Panc1 (cell line): ENCODE data around the gene ITK. TPM values are rescaled to one million over a fixed set of nuclear protein-coding genes. Genes with fewer than 3 reads are reported as not detected.

Experiments
- ATAC-seq: fragments of 200-7000 bp; cut with Tn5 transposase; 2 replicates; pipeline ENCODE4 v1.9.1; 2020; ENCODE audit warnings: mild to moderate bottlenecking, moderate library complexity
- BruUV-seq: library from RNA; stranded (reverse); fragments of 400-500 nt; replicated peaks from 2 replicates; lab custom pipeline; 2021; lab: Mats Ljungman, UMichigan
- CTCF ChIA-PET: fragments of 300-600 bp; sonication (Branson Sonifier 250); formaldehyde crosslinking; loops from one replicate; lab custom pipeline; 2022; ENCODE audit warnings: antibody characterized with exemption; lab: Charles Lee
- POLR2A ChIA-PET: fragments of 300-600 bp; sonication (Branson Sonifier 250); formaldehyde crosslinking; loops from one replicate; lab custom pipeline; 2022; ENCODE audit warnings: antibody characterized with exemption; lab: Charles Lee
- DNase-seq: peaks from one replicate; pipeline ENCODE4 v3.0.0-alpha.2; 2010; ENCODE audit warnings: low read depth, low spot score
- H3K27ac ChIP-seq: 2 replicates; pipeline ENCODE4 v1.5.1; 2011; ENCODE audit warnings: mild to moderate bottlenecking, low read length, inconsistent platforms
- H3K27me3 ChIP-seq: fragments of 200-500 bp; sonication (Bioruptor generic); 2 replicates; pipeline ENCODE4 v1.6.0; 2014; ENCODE audit warnings: low read length, inconsistent platforms; ENCODE audit not compliant: control insufficient read depth, insufficient read depth
- H3K36me3 ChIP-seq: fragments of 200-500 bp; sonication (Bioruptor generic); 2 replicates; pipeline ENCODE4 v1.5.1; 2014; ENCODE audit warnings: inconsistent platforms, mild to moderate bottlenecking, low read length, moderate library complexity; ENCODE audit not compliant: control insufficient read depth, insufficient read depth
- H3K4me1 ChIP-seq: 2 replicates; pipeline ENCODE4 v1.5.1; 2011; ENCODE audit warnings: inconsistent platforms, mild to moderate bottlenecking, low read length, moderate library complexity; ENCODE audit not compliant: control insufficient read depth, insufficient read depth
- H3K4me3 ChIP-seq, 2 experiments: 2 replicates each; pipeline ENCODE4 v1.5.1; 2011 to 2012; ENCODE audit warnings: low read depth in 2 of 2, low read length in 2 of 2, mild to moderate bottlenecking in 2 of 2, inconsistent platforms in 1 of 2, moderate library complexity in 1 of 2
- H3K9me3 ChIP-seq: fragments of 200-500 bp; sonication (Bioruptor generic); 2 replicates; pipeline ENCODE4 v1.5.1; 2014; ENCODE audit warnings: low read depth, mild to moderate bottlenecking, inconsistent platforms, low read length, moderate library complexity; ENCODE audit not compliant: control insufficient read depth, insufficient read depth
- CTCF ChIP-seq: fragments of 450-650 bp; IDR thresholded peaks from 2 replicates; pipeline ENCODE4 v1.5.1; 2017; ENCODE audit warnings: mild to moderate bottlenecking
- POLR2AphosphoS5 ChIP-seq: IDR thresholded peaks from 2 replicates; pipeline ENCODE4 v1.6.1; 2012; ENCODE audit warnings: mild to moderate bottlenecking, low read depth, low read length, moderate library complexity
- REST ChIP-seq, 2 experiments: IDR thresholded peaks; 2 replicates each; pipeline ENCODE4 v1.6.1; 2011 to 2012; ENCODE audit warnings: low read depth in 2 of 2, control low read depth in 1 of 2, low read length in 1 of 2, mild to moderate bottlenecking in 1 of 2, moderate library complexity in 1 of 2; ENCODE audit not compliant: insufficient read depth in 1 of 2
- SIN3A ChIP-seq: IDR thresholded peaks from 2 replicates; pipeline ENCODE4 v1.6.1; 2012; ENCODE audit warnings: low read depth, mild to moderate bottlenecking, low read length, moderate library complexity, borderline replicate concordance; ENCODE audit not compliant: insufficient read depth
- TCF7L2 ChIP-seq: IDR thresholded peaks from 2 replicates; pipeline ENCODE4 v1.6.1; 2011; ENCODE audit warnings: mild to moderate bottlenecking, low read depth, low read length, inconsistent platforms
- in situ Hi-C: cut with HindIII; loops from 2 replicates; pipeline ENCODE4 v1.10.0; 2016; ENCODE audit warnings: low sequenced_read_pairs, low pct_unique_long_range_greater_than_20kb
- intact Hi-C: fragments of 100-400 bp; cut with micrococcal nuclease; formaldehyde crosslinking; loops from one replicate; pipeline ENCODE4 v1.10.0; 2022; ENCODE audit not compliant: unreplicated experiment
- total RNA-seq: library from RNA; stranded (reverse); gene quantifications from one replicate; pipeline ENCODE4 v1.2.1, GENCODE V29; 2021; ENCODE audit not compliant: unreplicated experiment

ITK gene
- total RNA-seq, 1 experiment from 2014 or later = 0.26 TPM

- no peaks in the 10 kb centered on the region for H3K36me3 ChIP-seq
- peak; percentile 65 for DNase-seq
- CTCF ChIA-PET = interaction anchor here (0.5 to 1.4 kb wide), 5 partner anchors 8 to 466 kb away, joined by 3 to 5 read pairs (median 4); no protein-coding TSS in a partner anchor
- ATAC-seq = peak; percentile 93
- intact Hi-C loops (loop anchor here (1.0 to 10.0 kb wide), 4 partner anchors 116 to 596 kb away; partner anchors contain the start of gene LSM11), in situ Hi-C loops (no loop called here)
- H3K27ac ChIP-seq = no peak overlapping the region
- no peaks in the 10 kb centered on the region for H3K4me1 ChIP-seq
- POLR2A ChIA-PET = interaction anchor here (0.6 to 0.7 kb wide), 3 partner anchors 85 to 420 kb away, joined by 4 to 7 read pairs (median 5); no protein-coding TSS in a partner anchor
- BruUV-seq = no TSS peak
- H3K27me3 ChIP-seq = no peaks in the 10 kb centered on the region; the same call in none of the 2 replicates
- H3K9me3 ChIP-seq = no peaks in the 10 kb centered on the region
- TF ChIP-seq TCF7L2 = no peak
- TF ChIP-seq CTCF = peak; percentile 91
- TF ChIP-seq SIN3A = no peak
- H3K4me3 ChIP-seq = no peak overlapping the region
Measured at GRCh38 chr5:157148734-157149615, 31.7 kb upstream of the ITK start.

GRCh38 chr5:157150995-157151394, 29.6 kb upstream of the ITK start:
- Histone ChIP-seq H3K9me3 (no peaks in the 10 kb centered on the region), H3K27me3 (no peaks in the 10 kb centered on the region; the same call in none of the 2 replicates), H3K4me1 (no peaks in the 10 kb centered on the region), H3K27ac (no peak overlapping the region), H3K36me3 (no peaks in the 10 kb centered on the region), H3K4me3 (no peak overlapping the region)
- no peak for DNase-seq
- CTCF ChIA-PET = no interaction called here
- no peak for TF ChIP-seq REST (IDR thresholded peaks at IDR 0.05; ENCODE audit: insufficient read depth in 1 of 2, low read depth in 2 of 2, low read length in 1 of 2)
- no peak for TF ChIP-seq SIN3A
- no peak for TF ChIP-seq TCF7L2
- no peak for TF ChIP-seq POLR2AphosphoS5
- TF ChIP-seq CTCF = no peak
- no peak for ATAC-seq
- no TSS peak for BruUV-seq
- intact Hi-C loops = no loop called here
- in situ Hi-C loops = no loop called here
- POLR2A ChIA-PET = interaction anchor here (0.6 kb wide), 1 partner anchor 9 kb away, joined by 3 read pairs; no protein-coding TSS in a partner anchor
